A549 treated with GW870086 at 1 μM for 4 hours (cell line): ENCODE results near the gene KLHL18. TPM values are rescaled to one million over a fixed set of nuclear protein-coding genes. Genes with fewer than 3 reads are reported as not detected.

Source experiments
- total RNA-seq: library from RNA; stranded (reverse); fragments of 200-300 nt; extraction: Qiagen RNA extraction; gene quantifications from 5 replicates; pipeline ENCODE4 v1.2.3, GENCODE V29; 2022; ENCODE audit warnings: low read depth

The KLHL18 gene
- total RNA-seq: 18.1 to 20.1 TPM (median 18.6 TPM) in 5 replicates

DNA sequence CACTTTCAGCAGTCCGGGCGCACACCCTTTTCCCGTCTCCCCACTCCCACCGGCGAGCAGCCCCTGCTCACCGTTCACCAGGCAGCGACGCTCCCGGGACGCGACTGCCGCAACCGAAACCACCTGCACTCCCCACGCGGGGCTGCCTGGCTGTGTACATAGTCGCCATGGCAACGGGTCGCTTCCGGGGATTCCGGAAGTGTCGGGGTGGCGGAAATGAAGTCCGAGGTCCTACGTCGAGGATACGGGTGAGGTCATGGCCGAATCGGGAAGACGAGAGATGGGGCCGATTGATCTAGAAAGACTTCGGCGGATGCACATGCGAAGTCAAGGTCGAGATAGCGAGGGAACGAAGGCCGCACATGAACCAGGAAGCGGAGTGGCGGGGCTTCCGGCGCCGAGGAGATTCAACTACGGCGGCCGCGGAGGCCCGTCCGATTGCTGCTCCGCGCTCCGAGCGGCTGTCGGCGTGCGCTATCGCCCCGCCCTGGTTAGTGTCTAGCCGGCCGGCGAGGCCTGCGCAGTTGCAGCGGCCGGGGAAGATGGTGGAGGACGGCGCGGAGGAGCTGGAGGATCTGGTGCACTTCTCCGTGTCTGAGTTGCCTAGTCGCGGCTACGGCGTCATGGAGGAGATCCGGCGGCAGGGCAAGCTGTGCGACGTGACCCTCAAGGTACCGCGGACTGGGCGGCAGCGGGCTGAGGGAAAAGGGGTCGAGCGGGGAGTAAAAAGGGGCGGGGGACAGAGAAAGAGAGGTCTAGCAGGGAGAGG is at the start of gene KLHL18, which contains the start of gene KIF9:
KLHL18 (plus strand) TSS at position 521 of the 769 bp plus-strand sequence; CDS start at position 543, 22 bp downstream.
KIF9 (minus strand) TSS at position 376 of the 769 bp plus-strand sequence. CDS start 5,425 bp downstream, outside the sequence.

GRCh38 chr3:47380601-47381316 is 98.0 kb downstream of the KLHL18 start, which contains the start of gene PTPN23:
Gene PTPN23, plus strand, starts transcription at chr3:47381021. Its CDS starts 76 bp downstream, at chr3:47381097.

Other genes starting within 250 kb of the KLHL18 start
- gene SETD2, start 118.8 kb upstream of the KLHL18 start, total RNA-seq: 15.2 to 22.2 TPM (median 17.9 TPM) in 5 replicates
- gene KIF9, start 145 bp upstream of the KLHL18 start, total RNA-seq: 19.0 to 24.7 TPM (median 20.5 TPM) in 5 replicates
- gene PTPN23, start 98.1 kb downstream of the KLHL18 start, total RNA-seq: 17.1 to 22.4 TPM (median 20.9 TPM) in 5 replicates
- gene SCAP, start 193.0 kb downstream of the KLHL18 start, total RNA-seq: 22.6 to 31.5 TPM (median 28.2 TPM) in 5 replicates
- 24.7 to 27.1 TPM (median 26.0 TPM) in 5 replicates for gene ELP6, start 230.8 kb downstream of the KLHL18 start, total RNA-seq